NCI-H526 treated with DMSO at 0.1 percent for 48 hours (cell line): ENCODE results near the gene DEPDC5.

ENCODE experiments used
- DNase-seq: peaks from one replicate; lab custom pipeline; 2025; lab: John Stamatoyannopoulos, UW

DEPDC5 gene

DNA sequence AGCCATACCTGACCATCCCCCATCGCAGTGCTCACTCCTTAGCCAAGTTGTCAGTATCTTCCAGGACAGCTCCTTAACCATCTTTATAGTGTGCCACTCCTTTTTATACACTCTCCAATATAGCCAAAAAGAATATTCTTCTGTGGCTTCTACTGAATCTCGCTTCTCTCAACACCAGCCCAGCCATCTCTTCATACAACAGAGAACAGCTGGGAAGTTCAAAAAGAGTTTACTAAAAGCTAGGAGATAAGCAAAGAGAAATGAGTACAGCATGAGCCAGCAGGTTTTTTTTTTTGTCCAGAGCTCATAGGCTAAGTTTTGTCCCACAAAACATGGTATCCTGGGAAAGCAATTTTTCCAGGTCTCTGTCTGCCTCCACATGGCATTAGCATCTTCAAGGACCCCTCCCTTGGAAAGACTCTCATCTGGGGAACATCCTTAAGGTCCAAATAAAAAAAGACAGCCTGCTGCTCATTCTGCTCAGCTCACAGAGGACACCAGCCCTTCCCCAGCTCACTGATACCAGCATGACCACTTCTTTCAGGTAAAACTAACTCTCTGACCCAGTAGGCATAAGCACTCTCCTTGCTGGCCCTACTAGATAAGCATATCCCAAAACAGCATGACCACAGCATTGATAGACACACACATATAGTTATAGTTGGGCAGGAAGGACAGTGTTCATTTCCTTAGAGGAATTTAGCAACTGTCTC, 141.7 kb downstream of the DEPDC5 start:
- DNase-seq, result no peak

DNA sequence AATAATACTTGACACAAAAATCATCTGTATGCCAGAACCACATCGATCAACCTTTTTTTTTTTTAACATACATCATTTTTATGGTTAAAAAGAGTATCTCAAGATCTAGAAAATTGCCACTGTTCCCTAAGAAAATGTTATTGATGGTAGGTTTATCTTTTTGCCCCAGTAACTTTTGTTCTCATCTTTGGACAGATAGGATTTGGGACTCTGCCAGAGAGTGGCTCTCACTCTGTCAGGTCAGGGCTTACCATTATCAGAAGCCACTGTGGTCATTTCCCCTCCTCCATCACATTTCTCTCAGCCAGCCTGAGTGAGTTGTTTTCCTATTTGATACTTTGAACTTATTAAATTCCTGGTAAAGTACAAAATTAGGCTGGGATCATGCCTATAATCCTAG, 142.7 kb downstream of the DEPDC5 start:
- no peak for DNase-seq

DNA sequence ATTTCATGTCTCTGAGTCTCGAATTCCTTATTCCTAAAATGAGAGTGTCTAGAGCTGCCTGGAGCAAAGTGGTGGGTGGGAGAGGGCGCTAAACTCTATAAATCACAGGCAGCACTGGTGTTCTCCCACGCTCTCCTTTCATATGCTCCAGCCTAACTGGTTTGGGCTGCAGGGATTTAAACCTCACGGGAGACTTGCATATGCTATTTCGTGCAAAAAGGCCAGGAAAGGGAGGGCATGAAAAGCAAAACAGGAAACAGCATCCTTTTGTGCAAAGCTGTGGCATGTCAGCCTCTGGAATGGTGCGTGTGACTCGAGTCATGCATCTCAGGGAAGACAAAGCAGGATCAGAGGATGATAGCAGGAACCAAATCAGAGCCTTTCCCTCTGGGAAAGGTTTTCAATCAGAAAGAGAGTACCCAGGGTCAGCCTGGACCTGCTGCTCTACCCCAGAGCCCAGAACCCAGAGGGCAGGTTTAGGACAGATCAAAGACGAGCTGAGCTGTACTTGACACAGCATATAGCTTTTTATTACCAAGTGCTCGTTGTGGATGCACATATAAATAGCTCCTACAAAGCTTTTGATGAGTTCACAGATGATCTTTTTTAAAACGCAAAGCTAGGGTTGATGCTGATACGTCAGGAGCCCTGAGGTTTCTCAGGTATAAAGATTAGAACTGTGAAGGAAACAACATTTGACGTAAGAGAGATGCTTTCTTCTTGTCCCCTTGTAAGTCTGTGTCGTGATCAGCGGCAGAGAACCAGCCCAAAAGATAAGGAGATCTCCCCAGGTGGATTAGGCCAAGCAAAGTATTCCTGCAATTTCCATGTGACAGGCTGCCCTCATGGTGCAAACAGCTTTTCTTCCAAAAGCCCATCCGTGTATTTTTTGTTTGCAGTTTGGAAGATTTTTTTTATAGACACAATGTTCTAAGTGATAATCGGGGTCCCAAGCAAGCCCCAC, 144.3 kb downstream of the DEPDC5 start:
- DNase-seq, result no peak

DNA sequence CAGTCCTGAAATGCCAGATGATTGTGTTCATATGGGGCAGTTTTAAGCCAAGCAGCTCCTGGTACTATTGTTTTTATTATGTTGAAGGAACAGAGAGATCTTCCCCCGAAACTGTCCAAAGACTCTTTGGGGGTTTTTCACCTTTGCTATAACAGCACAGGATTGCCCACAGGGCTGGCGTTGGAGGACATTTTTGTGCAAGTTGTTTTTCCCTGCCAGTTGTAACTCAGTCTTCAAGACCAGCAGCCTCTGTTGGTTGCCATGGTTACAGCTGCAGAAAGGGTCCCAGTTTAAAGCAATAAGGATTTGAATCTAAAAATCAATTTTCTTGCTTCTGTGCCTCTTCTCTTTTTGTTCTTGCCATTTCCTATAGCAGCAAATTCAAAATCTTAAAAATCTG, 145.1 kb downstream of the DEPDC5 start:
- no peak for DNase-seq

DNA sequence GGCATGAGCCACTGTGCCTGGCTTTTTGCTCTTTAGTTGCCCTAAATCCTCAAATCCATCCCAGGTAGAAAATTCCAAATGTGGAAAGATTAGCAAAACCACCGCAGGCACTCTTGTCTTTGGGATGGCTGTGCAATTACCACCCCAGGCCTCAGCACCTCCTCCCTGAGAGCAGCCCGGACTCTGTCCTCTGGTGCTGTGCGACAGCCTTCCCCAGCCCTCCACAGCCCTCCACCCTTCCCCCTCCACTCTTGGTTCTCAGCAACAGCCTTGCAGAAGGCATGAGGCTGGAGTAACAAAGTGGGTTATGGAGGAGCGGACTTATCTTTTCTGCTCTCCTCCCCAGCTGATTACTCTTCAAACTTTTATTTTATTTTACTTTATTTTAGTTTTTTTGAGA, 145.8 kb downstream of the DEPDC5 start:
- no peak for DNase-seq

DNA sequence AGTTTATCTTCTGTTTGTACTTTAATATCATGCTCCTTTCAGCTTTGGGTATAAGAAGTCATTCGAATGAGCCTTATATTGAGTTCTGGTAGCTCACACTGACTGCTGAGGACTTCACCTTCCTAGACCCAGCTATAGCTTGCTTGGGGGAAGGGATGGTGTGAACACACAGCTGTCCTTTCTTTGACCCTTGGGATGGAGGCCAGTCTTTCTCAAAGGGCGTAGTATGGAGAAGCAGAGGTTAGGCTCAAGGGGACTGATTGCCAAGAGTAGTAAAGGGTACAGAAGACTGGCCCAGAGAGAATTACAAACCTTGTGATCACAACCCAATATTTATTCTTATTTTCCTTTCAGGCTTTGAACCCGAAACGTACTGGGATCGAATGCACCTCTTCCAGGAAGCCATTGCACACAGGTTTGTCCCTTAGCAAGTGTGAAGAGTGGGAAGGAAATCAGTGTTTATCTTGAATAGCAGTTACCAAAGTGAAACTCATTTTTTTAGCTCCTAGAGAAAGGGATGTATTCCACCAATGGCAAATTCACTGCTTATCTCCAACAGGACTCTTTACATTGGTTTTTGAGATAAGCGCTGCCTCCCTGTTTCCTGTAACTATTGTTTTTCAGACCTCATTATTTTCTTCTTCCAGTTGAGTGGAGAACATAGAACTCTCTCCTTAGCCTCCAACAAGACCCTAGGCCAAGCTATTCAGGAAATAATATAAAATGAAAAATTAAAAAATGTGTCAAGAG, 147.7 kb downstream of the DEPDC5 start:
- DNase-seq, result no peak

DNA sequence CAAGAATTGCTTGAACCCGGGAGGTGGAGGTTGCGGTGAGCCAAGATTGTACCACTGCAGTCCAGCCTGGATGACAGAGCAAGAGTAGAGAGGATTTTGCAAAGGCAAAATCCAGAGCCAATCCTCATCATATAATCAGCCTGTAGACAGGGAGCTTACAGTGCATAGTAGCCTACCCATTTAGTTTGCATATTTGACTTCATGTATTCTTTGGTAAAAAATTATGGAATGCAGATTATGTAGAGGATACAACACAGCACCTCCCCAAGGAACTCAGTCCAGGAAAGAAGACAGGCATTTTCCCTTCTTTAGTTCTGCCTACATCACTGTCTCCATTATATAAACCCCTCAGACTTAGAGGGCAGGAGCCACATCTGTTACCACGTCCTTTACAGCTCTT, 150.8 kb downstream of the DEPDC5 start:
- DNase-seq, result no peak

DNA sequence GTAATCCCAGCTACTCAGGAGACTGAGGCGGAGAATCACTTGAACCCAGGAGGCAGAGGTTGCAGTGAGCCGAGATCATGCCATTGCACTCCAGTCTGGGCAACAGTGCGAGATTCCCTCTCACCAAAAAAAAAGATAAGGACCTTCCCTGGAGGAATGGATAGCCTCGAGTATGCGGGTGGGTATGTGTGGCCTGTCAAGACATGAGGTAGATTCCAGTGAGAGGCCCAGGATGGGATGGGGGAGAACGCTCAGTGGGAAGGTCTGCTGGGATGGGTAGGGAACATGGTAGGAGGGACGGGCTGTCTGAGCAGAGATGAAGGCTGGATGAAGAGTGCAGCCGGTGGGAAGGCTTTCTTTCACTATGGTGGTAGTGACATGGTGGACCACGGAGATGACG, 151.5 kb downstream of the DEPDC5 start:
- no peak for DNase-seq

DNA sequence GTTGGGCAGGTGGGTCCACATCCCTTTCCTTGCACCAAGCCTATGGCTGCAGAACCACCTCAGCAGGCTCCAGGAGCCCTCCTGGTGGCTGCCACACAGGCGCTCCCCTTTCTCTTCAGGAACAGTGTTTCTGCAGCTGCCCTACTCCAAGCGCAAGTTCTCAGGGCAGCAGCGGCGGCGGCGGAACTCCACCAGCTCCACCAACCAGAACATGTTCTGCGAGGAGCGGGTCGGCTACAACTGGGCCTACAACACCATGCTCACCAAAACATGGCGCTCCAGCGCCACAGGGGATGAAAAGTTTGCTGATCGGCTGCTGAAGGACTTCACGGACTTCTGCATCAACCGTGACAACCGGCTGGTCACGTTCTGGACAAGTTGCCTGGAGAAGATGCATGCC, 152.3 kb downstream of the DEPDC5 start:
- DNase-seq, result no peak

DNA sequence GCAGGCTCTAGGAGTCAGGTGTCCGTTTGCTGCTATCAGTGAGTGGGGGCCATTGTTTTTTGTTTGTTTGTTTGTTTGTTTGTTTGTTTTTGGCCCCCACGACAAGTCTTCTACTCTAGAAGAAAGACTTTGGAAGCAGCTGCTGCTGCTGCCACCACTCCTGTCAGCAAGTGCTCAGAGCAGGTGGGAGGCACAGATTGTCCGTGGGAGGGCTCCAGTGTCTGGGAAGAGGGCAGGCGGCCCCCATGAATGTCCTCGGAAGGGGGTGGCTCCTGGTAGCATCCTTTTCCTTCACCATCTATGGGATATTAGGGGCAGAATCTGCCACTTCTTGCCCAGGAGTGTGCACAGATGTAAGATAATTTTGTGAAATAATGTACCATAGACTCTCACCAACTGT, 152.8 kb downstream of the DEPDC5 start:
- no peak for DNase-seq

DNA sequence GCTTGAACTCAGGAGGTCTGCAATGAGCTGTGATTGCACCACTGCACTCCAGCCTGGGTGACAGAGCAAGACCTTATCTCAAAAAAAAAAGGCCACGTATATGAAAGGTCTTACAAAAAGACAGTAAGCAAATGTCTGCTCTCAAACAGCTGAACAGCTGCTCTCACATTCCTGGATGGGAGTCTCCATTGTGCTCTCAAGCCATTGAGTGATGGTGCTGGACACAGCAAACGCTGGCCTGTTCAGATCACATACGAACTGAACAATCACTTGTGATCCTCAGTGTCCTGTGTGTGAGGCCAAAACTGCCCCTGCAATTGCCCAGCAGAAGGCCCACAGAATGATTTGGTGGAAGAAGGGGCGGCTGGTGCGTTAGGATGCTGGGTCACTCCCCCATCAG, 156.2 kb downstream of the DEPDC5 start:
- no peak for DNase-seq

DNA sequence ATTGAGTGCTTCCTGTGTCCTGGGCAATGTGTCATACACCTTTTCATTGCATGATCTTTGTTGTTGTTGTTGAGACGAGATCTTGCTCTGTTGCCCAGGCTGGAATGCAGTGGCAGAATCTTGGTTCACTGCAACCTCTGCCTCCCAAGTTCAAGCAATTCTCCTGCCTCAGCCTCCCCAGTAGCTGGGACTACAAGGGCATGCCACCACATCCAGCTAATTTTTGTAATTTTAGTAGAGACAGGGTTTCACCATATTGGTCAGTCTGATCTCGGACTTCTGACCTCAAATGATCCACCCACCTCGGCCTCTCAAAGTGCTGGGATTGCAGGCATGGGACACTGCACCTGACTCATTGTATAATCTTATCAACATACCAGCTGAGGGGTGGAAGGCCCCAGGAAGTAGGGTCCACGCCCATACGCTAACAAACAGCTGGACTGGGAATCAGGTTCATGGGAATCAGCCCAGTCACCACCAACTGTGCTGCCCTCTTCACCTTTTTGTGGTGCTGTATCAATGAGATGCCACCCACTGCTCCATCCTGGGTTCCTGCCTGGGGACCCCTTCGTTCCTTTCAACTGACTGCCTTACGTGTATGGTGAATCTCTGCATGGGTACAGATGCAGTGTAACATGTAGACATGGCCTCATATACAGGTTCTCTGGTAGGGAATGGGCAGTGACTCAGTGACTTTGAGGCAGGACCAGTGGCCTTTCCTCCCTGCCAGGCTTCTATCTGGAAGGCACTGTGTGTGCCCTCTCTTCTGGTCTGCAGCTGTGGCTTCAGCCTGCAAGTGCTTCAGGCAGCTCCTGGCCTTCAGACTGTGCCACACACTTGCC, 158.0 kb downstream of the DEPDC5 start:
- no peak for DNase-seq

DNA sequence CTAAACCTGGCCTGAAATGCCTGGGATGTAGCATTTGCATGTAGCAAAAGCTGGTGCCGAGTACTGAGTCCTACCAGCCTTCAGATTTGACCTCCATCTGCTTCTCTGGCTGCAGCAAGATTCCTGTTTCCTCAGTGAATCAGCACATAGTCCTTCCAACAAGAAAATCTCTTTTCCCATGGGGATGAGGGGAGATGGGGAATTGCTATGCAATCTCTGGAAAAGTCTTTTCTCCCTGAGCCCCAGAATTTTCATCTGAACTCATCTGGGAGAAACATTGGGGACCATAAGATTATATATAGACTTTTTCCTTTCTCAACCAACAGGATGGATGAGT, 158.6 kb downstream of the DEPDC5 start:
- DNase-seq, result no peak

DNA sequence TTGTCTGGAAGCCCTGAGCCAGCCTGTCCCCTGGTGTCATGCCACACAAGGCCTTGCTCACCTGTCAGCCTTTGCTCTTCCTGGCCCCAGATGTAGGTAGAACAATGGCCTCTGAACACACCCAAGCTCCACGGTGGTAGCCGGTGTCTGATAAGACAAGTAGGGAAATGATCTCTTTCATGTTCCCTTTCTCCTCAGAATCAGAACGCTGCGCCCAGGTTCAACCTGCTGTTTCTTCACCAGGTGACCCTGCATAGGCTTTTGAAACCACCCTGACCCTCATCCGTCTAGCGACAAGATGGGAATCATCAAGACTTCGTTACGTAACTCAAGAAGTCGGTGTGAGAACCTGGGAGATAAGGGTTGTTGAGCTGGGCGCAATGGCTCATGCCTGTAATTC, 161.8 kb downstream of the DEPDC5 start:
- DNase-seq, result no peak

DNA sequence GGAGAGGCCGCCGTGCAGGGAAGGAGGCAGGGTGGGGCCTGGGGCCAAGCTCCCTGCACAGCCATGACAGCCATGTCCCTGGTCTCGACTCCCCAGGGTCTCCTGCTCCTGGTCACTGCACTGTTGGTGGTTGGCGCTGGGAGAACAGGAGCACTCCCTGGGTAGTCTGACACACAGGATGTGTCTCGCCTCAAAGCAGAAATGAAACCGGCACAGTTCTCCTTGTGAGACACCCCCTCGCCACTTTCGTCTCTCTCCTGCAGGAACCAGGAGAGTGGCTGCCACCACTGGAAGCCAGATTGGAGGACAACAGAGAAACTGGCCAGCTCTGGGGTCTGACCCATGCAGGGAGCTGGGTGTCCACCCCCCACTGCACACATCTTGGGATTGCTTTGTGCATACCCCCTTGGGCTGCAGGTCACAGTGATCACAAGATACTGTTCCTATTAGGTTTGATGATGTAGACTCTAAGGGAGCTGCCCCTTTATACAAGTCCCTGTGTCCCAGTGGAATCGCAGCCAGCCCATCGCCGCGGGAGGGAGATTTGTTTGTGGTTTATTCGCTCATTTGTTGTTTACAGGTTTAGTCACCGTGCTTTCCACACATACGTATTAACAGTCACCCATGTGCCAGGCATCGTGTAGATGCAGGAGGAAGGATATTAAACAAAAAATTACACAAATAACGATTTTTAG, 163.6 kb downstream of the DEPDC5 start:
- no peak for DNase-seq

DNA sequence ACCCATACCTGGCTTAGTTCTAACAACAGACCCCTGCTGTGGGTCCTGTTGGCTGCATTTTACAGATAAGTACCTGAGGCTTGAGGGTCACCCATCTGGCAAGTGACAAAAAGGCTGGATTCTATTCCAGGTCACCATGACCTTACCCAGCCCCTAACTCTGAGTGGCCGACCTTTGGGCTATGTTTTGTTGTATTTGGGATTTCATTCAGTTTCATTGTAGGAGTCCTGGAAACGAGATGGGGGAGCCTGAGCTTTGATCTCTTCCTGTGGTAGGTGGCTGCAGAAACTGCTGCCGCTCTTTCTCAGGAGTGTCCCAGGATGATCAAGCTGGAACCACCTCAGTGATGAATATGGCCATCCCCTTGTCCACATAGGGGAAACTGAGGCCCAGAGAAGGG, 165.9 kb downstream of the DEPDC5 start:
- no peak for DNase-seq

DNA sequence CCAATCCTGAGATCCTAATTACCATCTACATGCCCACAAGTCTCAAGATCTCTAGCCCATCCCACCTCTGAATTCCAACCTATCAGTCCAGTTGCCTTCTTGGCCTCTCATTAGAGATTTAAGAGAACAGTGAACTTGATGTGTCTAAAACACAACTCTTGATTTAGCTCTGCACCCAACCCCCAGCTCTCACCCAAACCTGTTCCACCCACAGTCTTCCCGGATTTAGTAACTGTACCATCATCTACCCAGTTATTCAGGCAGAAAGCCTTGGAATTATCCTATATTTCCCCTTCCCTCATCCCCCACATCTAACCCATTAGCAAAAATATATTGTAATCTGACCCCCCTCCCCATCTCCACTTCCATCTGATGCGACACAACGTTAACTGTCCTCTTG, 166.5 kb downstream of the DEPDC5 start:
- no peak for DNase-seq

DNA sequence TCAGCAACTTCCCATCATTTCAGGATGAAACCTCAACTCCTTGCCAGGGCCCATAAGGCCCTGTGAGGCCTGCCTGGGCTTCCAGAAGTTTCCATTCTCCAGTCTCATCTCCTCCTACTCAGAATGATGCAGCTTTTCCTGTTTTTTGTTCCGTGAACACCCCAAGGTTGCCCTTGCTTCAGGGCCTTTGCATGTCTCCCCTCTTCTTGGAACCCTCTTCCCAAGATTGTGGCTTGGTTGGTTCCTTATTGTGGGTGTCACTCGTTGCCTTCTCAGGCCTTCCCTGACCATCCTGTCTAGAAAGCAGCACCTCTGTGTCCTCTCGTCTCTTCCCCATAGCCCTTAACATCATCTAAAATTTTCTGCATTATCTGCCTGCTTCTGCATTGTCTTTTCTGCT, 167.3 kb downstream of the DEPDC5 start:
- no peak for DNase-seq

DNA sequence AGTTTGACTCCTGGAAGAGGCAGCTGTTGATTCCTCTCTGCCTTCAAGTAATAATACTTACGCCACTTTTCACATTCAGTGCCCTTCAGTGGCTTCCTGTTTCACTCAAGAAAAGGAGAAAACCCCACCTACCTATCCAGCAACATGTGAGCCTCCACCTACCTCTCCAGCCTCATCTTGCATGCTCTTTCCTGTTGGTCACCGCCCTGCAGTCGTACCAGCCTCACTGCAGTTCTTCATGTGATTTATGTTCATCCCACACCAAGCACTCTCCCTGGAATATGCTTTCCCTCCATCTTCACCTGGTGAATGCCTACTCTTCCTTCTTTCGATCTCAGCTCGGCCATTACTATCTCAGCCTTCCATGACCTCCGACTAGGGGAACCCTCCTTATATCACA, 168.7 kb downstream of the DEPDC5 start:
- no peak for DNase-seq

DNA sequence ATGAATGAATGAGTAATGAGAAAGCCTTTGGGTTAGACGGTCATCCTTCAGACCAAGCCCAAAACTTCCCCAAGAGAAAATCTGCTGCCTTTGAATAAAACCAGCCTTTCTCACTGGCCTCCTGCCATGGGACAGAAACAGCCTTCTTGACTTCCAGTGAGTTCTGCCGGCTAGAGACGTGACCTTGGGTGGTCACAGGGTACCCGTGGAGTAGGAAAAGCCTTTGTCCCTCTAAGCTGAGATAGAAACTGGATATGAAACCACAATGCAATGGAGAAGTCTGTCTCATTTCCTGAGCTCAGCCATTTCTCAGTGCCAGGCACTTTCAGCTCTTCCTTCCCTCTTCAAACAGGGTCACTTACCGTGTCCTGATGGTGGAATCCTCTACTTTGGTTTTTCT, 169.3 kb downstream of the DEPDC5 start:
- DNase-seq, result no peak

DNA sequence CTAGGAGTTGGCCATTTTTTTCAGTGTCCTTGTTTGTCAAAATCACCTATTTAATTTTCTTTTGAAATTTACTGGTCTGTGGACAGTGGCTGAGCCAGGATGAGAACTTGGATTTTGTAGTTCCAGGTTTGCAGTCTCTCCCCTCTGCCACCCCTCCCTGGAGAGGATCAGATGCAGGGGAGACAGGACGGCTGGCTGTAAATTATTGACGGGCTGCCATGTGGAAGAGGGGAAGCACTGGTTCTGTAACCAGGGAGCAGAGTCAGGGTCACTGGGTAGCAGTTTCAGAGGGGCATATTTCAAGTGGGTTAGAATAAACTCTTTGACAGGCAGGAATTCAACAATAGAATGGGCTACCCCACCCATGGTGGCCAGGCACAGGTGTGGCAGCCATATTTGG, 169.9 kb downstream of the DEPDC5 start:
- no peak for DNase-seq
